NOMO-1 (cell line): ENCODE results near the gene GRHL3.

Experiments
- DNase-seq, 2 experiments: peaks; one replicate each; lab custom pipeline; 2025; ENCODE audit not compliant: unreplicated experiment in 2 of 2; lab: John Stamatoyannopoulos, UW

GRHL3 gene

GRCh38 chr1:24391882-24392603, 72.9 kb downstream of the GRHL3 start:
- peak; percentile 10 to 44 for DNase-seq

- DNase-seq, result no peak
These were observed 73.4 kb downstream of the GRHL3 start for GRCh38 chr1:24392604-24392946.

GRCh38 chr1:24392982-24393650, 74.0 kb downstream of the GRHL3 start:
- DNase-seq, result peak; percentile 23 to 47

- no peak for DNase-seq
These were observed 74.7 kb downstream of the GRHL3 start for GRCh38 chr1:24393892-24394291.

- DNase-seq, result no peak
These were observed 80.9 kb downstream of the GRHL3 start for GRCh38 chr1:24400065-24400464.

- DNase-seq, result no peak
These were observed 84.6 kb downstream of the GRHL3 start for GRCh38 chr1:24403806-24404205.
